CD4-positive, alpha-beta T cell treated with Interleukin-15 for 4 hours (primary cell): Measurements from ENCODE around the gene DOHH.
"Not testable (repeated sequence)": the region's sequence is repeated elsewhere in the genome, so short reads cannot be mapped to it uniquely, and the experiment has no call there.

ENCODE experiments used
- DNase-seq: peaks from one replicate; pipeline ENCODE4 v3.0.0-alpha.2; 2020; ENCODE audit warnings: low spot score

The DOHH gene

GRCh38 chr19:3457528-3458228 lies 42.8 kb downstream of the DOHH start:
- no peak for DNase-seq

DNA sequence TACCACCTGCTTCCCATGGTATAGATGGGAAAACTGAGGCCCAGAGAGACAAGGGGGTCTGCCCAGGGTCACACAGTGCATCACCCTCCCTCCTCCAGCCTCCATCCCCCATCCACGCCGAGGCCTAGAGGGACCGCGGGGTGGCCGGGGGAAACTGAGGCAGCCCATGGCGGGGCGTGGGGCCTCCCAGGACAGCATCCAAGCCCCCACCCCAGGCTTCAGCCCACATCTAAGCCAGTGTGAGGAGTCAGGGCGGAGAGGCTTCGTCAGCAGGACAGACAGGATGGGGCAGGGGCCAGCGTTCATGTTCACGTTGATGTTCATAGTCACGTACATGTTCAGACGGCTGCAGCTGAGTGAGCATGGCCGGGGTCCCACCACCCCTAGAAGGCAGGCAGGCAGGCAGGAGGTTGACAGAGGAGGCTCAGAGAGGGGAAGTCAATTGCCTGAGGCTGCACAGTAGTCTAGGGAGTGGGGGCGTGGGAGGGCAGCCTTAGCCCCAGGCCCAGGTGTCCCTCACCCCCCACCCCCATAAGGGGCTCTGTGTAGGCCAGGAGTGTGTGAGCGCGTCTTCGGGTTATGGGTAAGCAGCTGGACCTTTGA lies 43.4 kb downstream of the DOHH start:
- no peak for DNase-seq

DNA sequence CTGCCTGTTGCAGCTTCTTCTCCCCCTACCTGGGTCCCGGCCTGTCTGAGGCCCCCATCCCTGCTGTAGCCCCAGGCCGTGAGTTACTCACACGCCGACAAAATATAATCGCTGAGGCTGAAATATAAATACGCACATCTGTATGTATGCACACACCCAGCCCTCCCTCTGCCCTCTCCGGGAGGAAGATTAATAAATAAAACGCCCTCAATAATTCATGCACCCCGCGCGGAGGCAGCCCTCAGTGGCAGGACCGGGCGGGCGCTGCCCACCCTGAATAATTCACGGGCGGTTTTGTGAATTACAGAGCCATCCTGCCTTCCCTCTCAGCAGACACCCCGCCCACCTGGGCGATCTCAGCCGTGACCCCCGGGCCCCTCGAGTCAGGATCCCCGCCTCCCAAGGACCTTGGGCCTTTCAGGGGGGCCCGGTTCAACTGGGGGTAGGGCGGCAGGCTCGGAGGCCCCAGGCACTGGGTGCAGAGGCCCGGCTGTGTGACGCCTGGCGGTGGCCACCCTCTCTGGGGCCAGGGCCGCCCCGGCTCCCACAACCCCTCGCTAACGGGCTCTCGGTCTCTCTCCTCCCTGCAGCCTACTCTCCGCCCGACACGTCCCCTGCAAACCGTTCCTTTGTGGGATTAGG lies 44.4 kb downstream of the DOHH start:
- DNase-seq: no peak

DNA sequence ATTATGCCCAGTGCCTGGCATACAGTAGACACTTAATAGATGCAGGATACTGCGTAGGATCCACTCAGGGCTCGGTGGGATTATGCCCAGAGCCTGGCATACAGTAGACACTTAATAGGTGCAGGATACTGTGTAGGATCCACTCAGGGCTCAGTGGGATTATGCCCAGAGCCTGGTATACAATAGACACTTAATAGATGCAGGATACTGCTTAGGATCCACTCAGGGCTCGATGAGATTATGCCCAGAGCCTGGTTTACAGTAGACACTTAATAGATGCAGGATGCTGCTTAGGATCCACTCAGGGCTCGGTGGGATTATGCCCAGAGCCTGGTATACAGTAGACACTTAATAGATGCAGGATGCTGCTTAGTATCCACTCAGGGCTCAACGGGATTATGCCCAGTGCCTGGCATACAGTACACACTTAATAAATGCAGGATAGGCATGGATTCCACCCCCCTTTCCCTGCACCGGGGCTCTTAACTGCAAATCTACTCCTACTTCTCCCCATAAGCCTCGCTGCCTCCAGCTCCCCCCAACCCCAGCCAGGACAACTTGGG lies 45.0 kb downstream of the DOHH start:
- DNase-seq: no peak

GRCh38 chr19:3454656-3455392 lies 45.6 kb downstream of the DOHH start:
- no peak for DNase-seq

- DNase-seq: no peak
Observed at GRCh38 chr19:3453840-3454239, 46.6 kb downstream of the DOHH start.

DNA sequence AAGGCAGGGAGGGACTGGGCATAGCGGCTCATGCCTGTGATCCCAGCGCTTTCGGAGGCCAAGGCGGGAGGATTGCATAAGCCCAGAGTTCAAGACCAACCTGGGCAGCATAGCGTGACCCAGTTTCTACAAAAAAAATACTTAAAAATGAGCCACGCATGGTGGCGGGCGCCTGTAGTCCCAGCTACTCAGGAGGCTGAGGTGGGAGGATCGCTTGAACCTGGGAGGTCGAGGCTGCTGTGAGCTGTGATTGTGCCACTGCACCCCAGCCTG lies 47.6 kb downstream of the DOHH start:
- not testable (repeated sequence) for DNase-seq

GRCh38 chr19:3452171-3452941 lies 48.1 kb downstream of the DOHH start:
- DNase-seq: no peak

GRCh38 chr19:3451451-3451866 lies 49.0 kb downstream of the DOHH start:
- no peak for DNase-seq

- DNase-seq: no peak
Observed at GRCh38 chr19:3450796-3451411, 49.6 kb downstream of the DOHH start.

DNA sequence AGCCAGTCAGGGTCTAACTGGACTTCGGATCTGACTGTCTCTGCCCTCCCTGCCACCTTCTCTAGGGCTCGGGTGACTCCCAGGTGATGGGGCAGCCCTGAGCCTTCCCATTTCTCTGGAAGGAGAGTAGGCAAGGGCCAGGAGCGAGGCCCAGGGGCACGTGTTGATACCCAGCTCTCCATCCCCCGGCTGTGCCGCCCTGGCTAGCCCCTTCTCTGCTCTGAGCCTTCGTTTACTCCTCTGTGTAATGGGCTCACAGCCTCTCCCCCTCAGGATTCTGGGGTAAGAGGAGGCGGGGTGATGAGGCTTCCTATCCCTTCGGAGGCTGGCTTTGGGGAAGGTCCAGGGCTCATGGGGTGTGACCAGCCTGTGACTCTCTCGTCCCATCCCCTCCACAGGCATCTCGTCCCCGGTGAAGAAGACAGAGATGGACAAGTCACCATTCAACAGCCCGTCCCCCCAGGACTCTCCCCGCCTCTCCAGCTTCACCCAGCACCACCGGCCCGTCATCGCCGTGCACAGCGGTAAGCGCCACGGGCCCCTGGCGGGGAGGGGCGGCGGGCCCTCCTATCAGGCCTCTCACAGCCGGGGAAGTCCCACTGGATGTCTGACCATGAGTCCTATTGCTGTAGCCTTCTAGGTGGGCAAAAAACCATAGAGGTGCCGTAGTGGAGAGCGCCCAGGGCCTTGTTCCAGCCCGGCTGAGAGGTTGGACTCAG lies 51.7 kb downstream of the DOHH start:
- no peak for DNase-seq

- DNase-seq: not testable (repeated sequence)
Observed at GRCh38 chr19:3446657-3447056, 53.8 kb downstream of the DOHH start.

DNA sequence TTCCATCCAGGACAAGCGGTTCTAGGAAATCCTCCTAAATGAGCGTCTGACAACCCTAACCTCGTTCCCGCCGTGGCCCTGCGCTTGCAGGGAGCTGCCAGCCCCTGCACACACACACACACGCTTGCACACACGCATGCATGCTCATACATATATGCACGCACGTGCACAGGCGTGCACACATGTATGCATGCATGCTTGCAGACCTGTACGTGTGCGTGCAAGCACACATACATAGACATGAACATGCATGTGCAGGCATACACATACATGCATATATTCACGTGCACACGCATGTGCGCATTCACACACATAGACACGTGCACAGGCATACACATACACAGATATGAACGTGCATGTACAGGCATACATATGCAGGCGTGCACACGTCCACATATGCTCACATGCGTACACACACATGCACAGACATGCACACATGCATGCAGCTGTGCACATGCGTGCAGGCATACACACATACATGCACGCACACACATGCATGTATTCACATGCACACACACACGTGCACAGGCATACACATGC lies 55.7 kb downstream of the DOHH start:
- no peak for DNase-seq

- no peak for DNase-seq
Observed at GRCh38 chr19:3443840-3444694, 56.4 kb downstream of the DOHH start.

DNA sequence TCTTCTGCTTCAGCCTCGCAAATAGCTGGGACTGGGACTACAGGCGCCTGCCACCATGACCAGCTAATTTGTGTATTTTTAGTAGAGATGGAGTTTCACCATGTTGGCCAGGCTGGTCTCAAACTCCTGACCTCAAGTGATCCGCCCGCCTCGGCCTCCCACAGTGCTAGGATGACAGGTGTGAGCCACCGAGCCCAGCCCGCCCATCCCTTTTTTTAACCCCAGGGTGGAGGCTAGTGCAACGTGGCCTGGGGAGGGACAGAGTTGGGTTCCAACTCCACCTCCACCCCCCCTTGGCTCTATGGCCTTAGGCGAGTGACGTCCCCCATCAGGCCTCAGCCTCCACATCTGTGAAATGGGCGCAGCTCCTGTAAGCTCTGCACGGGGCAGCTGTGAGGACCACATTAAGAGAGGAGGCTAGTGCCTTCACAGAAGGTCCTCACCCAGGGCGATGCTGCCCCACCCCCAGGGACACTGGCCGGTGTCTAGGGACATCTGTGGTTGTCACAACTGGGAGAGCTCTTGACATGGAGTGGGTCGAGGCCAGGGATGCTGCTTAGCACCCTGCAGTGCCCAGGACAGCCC lies 57.9 kb downstream of the DOHH start:
- DNase-seq: no peak

- DNase-seq: no peak
Observed at GRCh38 chr19:3441986-3442329, 58.5 kb downstream of the DOHH start.

- no peak for DNase-seq
Observed at GRCh38 chr19:3441089-3441985, 59.1 kb downstream of the DOHH start.
